ENCODE data around the gene STS. TPM values are rescaled to one million over a fixed set of nuclear protein-coding genes. Genes with fewer than 3 reads are reported as not detected.
"Not testable (repeated sequence)": the region's sequence is repeated elsewhere in the genome, so short reads cannot be mapped to it uniquely, and the experiment has no call there.

STS gene
- total RNA-seq, 1 donor from 2014 or later = 0.97 TPM

GRCh38 chrX:7170898-7171297 is 23.4 kb downstream of the STS start:
- H3K79me2 ChIP-seq (ENCODE audit: low read depth) = no peaks in the 10 kb centered on the region
- H4K20me1 ChIP-seq (ENCODE audit: low read depth) = no peaks in the 10 kb centered on the region
- H3K27me3 ChIP-seq = no peaks in the 10 kb centered on the region
- H3K9ac ChIP-seq = no peak overlapping the region
- no peak overlapping the region for H2AFZ ChIP-seq (replicated peaks)
- Mint-ChIP-seq H3K27me3 (ENCODE audit: insufficient read depth, low read depth) (no peaks in the 10 kb centered on the region), H3K4me1 (no peaks in the 10 kb centered on the region), H3K9me3 (peaks cover 15% of the 10 kb centered on the region), H3K4me3 (no peak overlapping the region), H3K27ac (no peak overlapping the region), H3K36me3 (peaks cover 4% of the 10 kb centered on the region)
- H3K9me3 ChIP-seq (ENCODE audit: low read depth) = no peaks in the 10 kb centered on the region
- H3K27ac ChIP-seq = no peak overlapping the region
- no peak overlapping the region for H3K4me3 ChIP-seq
- no peak for DNase-seq (ENCODE audit: low spot score)
- H3K4me1 ChIP-seq = no peaks in the 10 kb centered on the region
- H3K36me3 ChIP-seq = no peaks in the 10 kb centered on the region
- no peaks in the 10 kb centered on the region for H3F3A ChIP-seq (ENCODE audit: low read depth)
- no peak overlapping the region for H3K4me2 ChIP-seq
- TF ChIP-seq EZH2phosphoT487 (IDR thresholded peaks at IDR 0.05) (no peak), CTCF (IDR thresholded peaks at IDR 0.05) (peak; percentile 42)

GRCh38 chrX:7178859-7179258 is 31.3 kb downstream of the STS start:
- DNase-seq (ENCODE audit: low spot score); H3K27me3 Mint-ChIP-seq (ENCODE audit: insufficient read depth, low read depth); H3K4me1 Mint-ChIP-seq; H4K20me1 ChIP-seq (ENCODE audit: low read depth); H3K27ac Mint-ChIP-seq; H3K9me3 ChIP-seq (ENCODE audit: low read depth); H3K9ac ChIP-seq; H3K4me1 ChIP-seq; H3K36me3 Mint-ChIP-seq; H3K4me2 ChIP-seq; H3K79me2 ChIP-seq (ENCODE audit: low read depth); H3F3A ChIP-seq (ENCODE audit: low read depth); H3K27ac ChIP-seq; H2AFZ ChIP-seq (replicated peaks); H3K4me3 ChIP-seq; H3K4me3 Mint-ChIP-seq; H3K36me3 ChIP-seq; H3K9me3 Mint-ChIP-seq; H3K27me3 ChIP-seq: not testable (repeated sequence)

- Mint-ChIP-seq H3K27me3 (ENCODE audit: insufficient read depth, low read depth) (peaks cover 5% of the 10 kb centered on the region), H3K27ac (no peak overlapping the region), H3K9me3 (peaks cover 4% of the 10 kb centered on the region), H3K36me3 (peaks cover 4% of the 10 kb centered on the region), H3K4me3 (no peak overlapping the region), H3K4me1 (no peaks in the 10 kb centered on the region)
- H3K27ac ChIP-seq = no peak overlapping the region
- H3K4me2 ChIP-seq = no peak overlapping the region
- no peak for DNase-seq (ENCODE audit: low spot score)
- H3K9me3 ChIP-seq (ENCODE audit: low read depth) = no peaks in the 10 kb centered on the region
- H3K9ac ChIP-seq = no peak overlapping the region
- H3K4me1 ChIP-seq = no peaks in the 10 kb centered on the region
- H3K27me3 ChIP-seq = no peaks in the 10 kb centered on the region
- TF ChIP-seq EZH2phosphoT487 (IDR thresholded peaks at IDR 0.05) (no peak), CTCF (IDR thresholded peaks at IDR 0.05) (no peak), EZH2 (IDR thresholded peaks at IDR 0.05) (no peak)
- no peaks in the 10 kb centered on the region for H3K36me3 ChIP-seq
- H3K4me3 ChIP-seq = no peak overlapping the region
- H4K20me1 ChIP-seq (ENCODE audit: low read depth) = no peaks in the 10 kb centered on the region
- no peaks in the 10 kb centered on the region for H3K79me2 ChIP-seq (ENCODE audit: low read depth)
- no peaks in the 10 kb centered on the region for H3F3A ChIP-seq (ENCODE audit: low read depth)
- no peak overlapping the region for H2AFZ ChIP-seq (replicated peaks)
These were observed 31.9 kb downstream of the STS start for GRCh38 chrX:7179446-7179845.

GRCh38 chrX:7184816-7185215 is 37.3 kb downstream of the STS start:
- DNase-seq (ENCODE audit: low spot score) = no peak
- H3K4me3 ChIP-seq = no peak overlapping the region
- no peaks in the 10 kb centered on the region for H4K20me1 ChIP-seq (ENCODE audit: low read depth)
- peaks cover 4% of the 10 kb centered on the region for H3K4me1 ChIP-seq
- H3K79me2 ChIP-seq (ENCODE audit: low read depth) = no peaks in the 10 kb centered on the region
- no peak for TF ChIP-seq EZH2phosphoT487 (IDR thresholded peaks at IDR 0.05)
- no peak overlapping the region for H3K27ac Mint-ChIP-seq
- no peak overlapping the region for H3K4me3 Mint-ChIP-seq
- no peak overlapping the region for H2AFZ ChIP-seq (replicated peaks)
- no peak overlapping the region for H3K27ac ChIP-seq
- no peaks in the 10 kb centered on the region for H3K27me3 ChIP-seq
- H3K36me3 Mint-ChIP-seq = peaks cover 3% of the 10 kb centered on the region
- H3K9me3 ChIP-seq (ENCODE audit: low read depth) = no peaks in the 10 kb centered on the region
- no peaks in the 10 kb centered on the region for H3F3A ChIP-seq (ENCODE audit: low read depth)
- H3K4me1 Mint-ChIP-seq = peaks cover 9% of the 10 kb centered on the region
- H3K4me2 ChIP-seq = no peak overlapping the region
- H3K9ac ChIP-seq = no peak overlapping the region
- H3K9me3 Mint-ChIP-seq = peaks cover 7% of the 10 kb centered on the region
- H3K27me3 Mint-ChIP-seq (ENCODE audit: insufficient read depth, low read depth) = peaks cover 3% of the 10 kb centered on the region
- no peaks in the 10 kb centered on the region for H3K36me3 ChIP-seq

All from neural progenitor cell (in vitro differentiated cells).